ENCODE data around the gene EGF.
"Not testable (repeated sequence)": the region's sequence is repeated elsewhere in the genome, so short reads cannot be mapped to it uniquely, and the experiment has no call there.

EGF gene

GRCh38 chr4:110025718-110026117 lies 113.0 kb downstream of the EGF start:
- POLR2A ChIA-PET: no interaction called here

DNA sequence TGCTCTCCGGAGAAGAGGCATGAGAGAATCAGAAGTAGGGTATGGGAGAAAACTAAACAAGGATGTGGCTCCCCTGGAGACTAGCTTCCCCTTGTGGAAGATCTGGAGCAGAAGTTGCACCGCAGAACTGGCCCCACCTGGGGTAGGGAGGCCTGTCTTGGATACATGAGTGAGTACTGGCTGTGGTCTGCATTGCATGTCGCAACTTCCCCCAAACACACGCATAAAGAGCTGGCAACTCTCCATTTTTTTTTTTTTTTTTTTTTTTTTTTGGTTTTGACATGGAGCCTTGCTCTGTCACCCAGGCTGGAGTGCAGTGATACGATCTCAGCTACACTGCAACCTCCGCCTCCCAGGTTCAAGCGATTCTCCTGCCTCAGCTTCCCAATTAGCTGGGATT lies 119.9 kb downstream of the EGF start:
- TF ChIP-seq CTCF (IDR thresholded peaks at IDR 0.05; ENCODE audit: control extremely low read depth, extremely low read depth, low read depth, missing control alignments): no peak
- POLR2A ChIA-PET: no interaction called here
- no peak for DNase-seq (ENCODE audit: extremely low spot score)
- CTCF ChIA-PET: interaction anchor here (0.9 to 2.5 kb wide), 3 partner anchors 10 to 26 kb away, joined by 4 to 9 read pairs (median 5); no protein-coding TSS in a partner anchor

More at GRCh38 chr4:110025718-110026117, 113.0 kb downstream of the EGF start:
- TF ChIP-seq CTCF (IDR thresholded peaks at IDR 0.05; ENCODE audit: control extremely low read depth, extremely low read depth, low read depth, missing control alignments): no peak
- no peak for DNase-seq (ENCODE audit: extremely low spot score)
- CTCF ChIA-PET: interaction anchor here (1.2 to 1.5 kb wide), 3 partner anchors 15 to 25 kb away, joined by 3 read pairs; no protein-coding TSS in a partner anchor

- ChIA-PET CTCF (interaction anchor here (1.2 to 2.5 kb wide), 2 partner anchors 11 to 16 kb away, joined by 4 to 9 read pairs; no protein-coding TSS in a partner anchor), POLR2A (no interaction called here)
- no peak for TF ChIP-seq CTCF (IDR thresholded peaks at IDR 0.05; ENCODE audit: control extremely low read depth, extremely low read depth, low read depth, missing control alignments)
- DNase-seq (ENCODE audit: extremely low spot score): no peak
These were observed 120.8 kb downstream of the EGF start for GRCh38 chr4:110033355-110034025.

DNA sequence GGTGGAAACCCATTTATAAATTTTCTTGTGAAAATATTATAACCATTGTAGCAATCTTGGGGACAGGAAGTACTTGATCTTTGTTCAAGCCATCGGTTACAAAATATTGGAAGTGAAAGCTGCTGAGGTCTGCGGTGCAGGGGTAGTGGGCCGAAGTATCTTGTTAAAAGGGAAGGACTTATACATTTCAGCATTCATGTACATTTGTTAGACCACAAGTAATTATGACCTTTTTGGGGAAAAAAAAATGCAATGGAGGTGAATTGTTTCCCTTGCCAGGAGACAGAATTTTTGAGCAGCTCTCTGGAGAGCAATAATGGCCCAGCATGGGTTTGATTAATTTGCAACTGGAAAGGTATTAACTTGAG lies 121.3 kb downstream of the EGF start:
- ChIA-PET POLR2A (no interaction called here), CTCF (interaction anchor here (1.3 to 2.5 kb wide), 2 partner anchors 12 to 15 kb away, joined by 6 to 9 read pairs; no protein-coding TSS in a partner anchor)
- peak; percentile 57 for DNase-seq (ENCODE audit: extremely low spot score)
- TF ChIP-seq CTCF (IDR thresholded peaks at IDR 0.05; ENCODE audit: control extremely low read depth, extremely low read depth, low read depth, missing control alignments): no peak

DNA sequence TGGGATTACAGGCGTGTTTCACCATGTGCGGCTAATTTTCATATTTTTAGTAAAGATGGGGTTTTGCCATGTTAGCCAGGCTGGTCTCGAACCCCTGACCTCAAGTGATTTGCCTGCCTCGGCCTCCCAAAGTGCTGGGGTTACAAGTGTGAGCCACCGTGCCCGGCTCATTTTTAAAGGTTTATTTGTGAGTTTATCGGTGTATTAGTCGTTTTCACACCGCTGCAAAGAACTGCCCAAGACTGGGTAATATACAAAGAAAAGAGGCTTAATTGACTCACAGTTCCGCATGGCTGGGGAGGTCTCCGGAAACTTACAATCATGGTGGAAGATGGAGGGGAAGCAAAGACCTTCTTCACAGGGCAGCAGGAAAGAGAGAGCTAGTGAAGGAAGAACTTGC lies 126.5 kb downstream of the EGF start:
- POLR2A ChIA-PET; DNase-seq (ENCODE audit: extremely low spot score): not testable (repeated sequence)
- CTCF ChIA-PET: interaction anchor here (1.2 to 5.7 kb wide), 4 partner anchors 11 to 172 kb away, joined by 3 to 31 read pairs (median 6); no protein-coding TSS in a partner anchor

- TF ChIP-seq CTCF (IDR thresholded peaks at IDR 0.05; ENCODE audit: control extremely low read depth, extremely low read depth, low read depth, missing control alignments): no peak
- DNase-seq (ENCODE audit: extremely low spot score): no peak
- POLR2A ChIA-PET: no interaction called here
- CTCF ChIA-PET: interaction anchor here (1.0 to 5.7 kb wide), 3 partner anchors 8 to 124 kb away, joined by 3 to 31 read pairs (median 3); no protein-coding TSS in a partner anchor
These were observed 129.1 kb downstream of the EGF start for GRCh38 chr4:110041735-110042134.
